Activated CD8-positive, alpha-beta T cell treated with anti-CD3 and anti-CD28 coated beads for 36 hours (primary cell): ENCODE measurements around the gene KCNAB1. TPM values are rescaled to one million over a fixed set of nuclear protein-coding genes. Genes with fewer than 3 reads are reported as not detected.

Experiments used
- ATAC-seq: fragments of 200-7000 bp; cut with Tn5 transposase; one replicate; pipeline ENCODE4 v1.10.0; 2021; ENCODE audit warnings: mild to moderate bottlenecking, moderate library complexity
- CTCF ChIA-PET: fragments of 350-600 bp; sonication (Branson Sonifier 250); formaldehyde crosslinking; loops from one replicate; lab custom pipeline; 2021; ENCODE audit warnings: antibody characterized with exemption; lab: Charles Lee
- POLR2A ChIA-PET: fragments of 350-600 bp; sonication (Branson Sonifier 250); formaldehyde crosslinking; loops from one replicate; lab custom pipeline; 2021; ENCODE audit warnings: antibody characterized with exemption; lab: Charles Lee
- DNase-seq: peaks from one replicate; pipeline ENCODE4 v3.0.0-alpha.2; 2020
- H3K27ac Mint-ChIP-seq: one replicate; pipeline ENCODE4 v1.8.0; 2021; ENCODE audit warnings: mild to moderate bottlenecking, mixed read lengths
- H3K27me3 Mint-ChIP-seq: one replicate; pipeline ENCODE4 v1.8.0; 2021; ENCODE audit warnings: mixed read lengths
- H3K36me3 Mint-ChIP-seq: one replicate; pipeline ENCODE4 v1.8.0; 2021; ENCODE audit warnings: low read depth, mixed read lengths
- H3K4me1 Mint-ChIP-seq: one replicate; pipeline ENCODE4 v1.8.0; 2021; ENCODE audit warnings: low read depth, mixed read lengths
- H3K4me3 Mint-ChIP-seq: one replicate; pipeline ENCODE4 v1.8.0; 2021; ENCODE audit warnings: mild to moderate bottlenecking, moderate library complexity, mixed read lengths
- H3K9me3 Mint-ChIP-seq: one replicate; pipeline ENCODE4 v1.8.0; 2021; ENCODE audit warnings: mixed read lengths
- intact Hi-C: fragments of 100-400 bp; cut with micrococcal nuclease; formaldehyde crosslinking; loops from one replicate; pipeline ENCODE4 v1.10.0; 2022
- total RNA-seq, 2 experiments: library from RNA; stranded (reverse); gene quantifications; one replicate each; pipeline ENCODE4 v1.2.3, GENCODE V29; 2021
- TF ChIP-seq, protein P1 (sequence below): fragments of 200-600 bp; IDR thresholded peaks from one replicate; pipeline ENCODE4 v1.8.0; 2022; ENCODE audit warnings: antibody characterized with exemption, mild to moderate bottlenecking

KCNAB1 gene
- total RNA-seq, 2 experiments from 2014 or later: not detected

DNA sequence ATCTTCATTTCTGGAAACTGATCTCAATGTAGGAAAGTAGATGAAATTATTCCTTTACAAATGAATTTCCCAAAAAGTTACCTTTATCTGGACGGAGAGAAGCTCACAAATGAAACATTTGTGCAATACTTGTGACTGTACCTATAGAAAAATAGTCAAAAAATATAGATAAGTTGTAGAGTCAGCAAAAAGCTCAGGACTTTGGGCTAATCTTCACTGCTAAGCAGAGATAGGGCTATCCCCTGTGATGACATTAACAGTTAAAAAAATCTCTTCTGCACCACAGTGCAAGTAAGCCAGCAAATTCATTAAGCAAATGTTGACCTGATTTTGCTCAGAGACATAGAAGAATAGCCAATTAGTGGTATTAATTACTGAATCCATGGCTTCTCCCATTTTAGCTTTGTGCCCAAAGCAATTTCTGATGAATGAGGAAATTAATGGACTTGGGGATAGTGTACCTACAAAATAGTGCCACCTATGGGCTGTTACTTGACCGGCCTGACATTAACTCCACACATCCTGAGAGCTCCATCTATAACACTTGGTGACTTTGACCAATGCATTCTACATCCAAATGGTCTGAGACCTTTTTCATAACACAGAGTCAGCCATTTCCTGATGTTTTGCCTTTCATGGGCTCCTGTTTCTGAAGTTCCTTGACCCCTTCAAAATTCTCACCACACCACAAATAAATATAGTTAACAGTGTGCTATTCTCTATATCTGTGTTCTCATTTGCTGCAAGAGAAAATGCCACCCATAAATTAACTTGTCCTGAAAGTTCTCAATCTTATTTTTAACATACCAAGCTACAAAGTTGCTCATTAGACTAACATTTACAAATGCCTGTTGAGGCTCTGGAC is 329.6 kb downstream of the KCNAB1 start:
- intact Hi-C loops: loop anchor here (5.0 kb wide), 1 partner anchor 57 kb away; no protein-coding TSS in a partner anchor
- H3K27ac Mint-ChIP-seq: no peak overlapping the region
- no peaks in the 10 kb centered on the region for H3K9me3 Mint-ChIP-seq
- H3K27me3 Mint-ChIP-seq: peaks cover 3% of the 10 kb centered on the region
- H3K36me3 Mint-ChIP-seq: no peaks in the 10 kb centered on the region
- H3K4me3 Mint-ChIP-seq: no peak overlapping the region
- POLR2A ChIA-PET: interaction anchor here (1.4 kb wide), 1 partner anchor 15 kb away, joined by 4 read pairs; no protein-coding TSS in a partner anchor
- ATAC-seq (no peak), DNase-seq (peak; percentile 8)
- H3K4me1 Mint-ChIP-seq: no peaks in the 10 kb centered on the region
- TF ChIP-seq, protein P1, sequence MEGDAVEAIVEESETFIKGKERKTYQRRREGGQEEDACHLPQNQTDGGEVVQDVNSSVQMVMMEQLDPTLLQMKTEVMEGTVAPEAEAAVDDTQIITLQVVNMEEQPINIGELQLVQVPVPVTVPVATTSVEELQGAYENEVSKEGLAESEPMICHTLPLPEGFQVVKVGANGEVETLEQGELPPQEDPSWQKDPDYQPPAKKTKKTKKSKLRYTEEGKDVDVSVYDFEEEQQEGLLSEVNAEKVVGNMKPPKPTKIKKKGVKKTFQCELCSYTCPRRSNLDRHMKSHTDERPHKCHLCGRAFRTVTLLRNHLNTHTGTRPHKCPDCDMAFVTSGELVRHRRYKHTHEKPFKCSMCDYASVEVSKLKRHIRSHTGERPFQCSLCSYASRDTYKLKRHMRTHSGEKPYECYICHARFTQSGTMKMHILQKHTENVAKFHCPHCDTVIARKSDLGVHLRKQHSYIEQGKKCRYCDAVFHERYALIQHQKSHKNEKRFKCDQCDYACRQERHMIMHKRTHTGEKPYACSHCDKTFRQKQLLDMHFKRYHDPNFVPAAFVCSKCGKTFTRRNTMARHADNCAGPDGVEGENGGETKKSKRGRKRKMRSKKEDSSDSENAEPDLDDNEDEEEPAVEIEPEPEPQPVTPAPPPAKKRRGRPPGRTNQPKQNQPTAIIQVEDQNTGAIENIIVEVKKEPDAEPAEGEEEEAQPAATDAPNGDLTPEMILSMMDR: peak; percentile 63
- CTCF ChIA-PET: interaction anchor here (0.9 to 3.1 kb wide), 18 partner anchors 9 to 300 kb away, joined by 3 to 51 read pairs (median 5); no protein-coding TSS in a partner anchor

GRCh38 chr3:156455839-156456238 is 335.5 kb downstream of the KCNAB1 start:
- TF ChIP-seq, protein P1: no peak
- intact Hi-C loops: no loop called here
- CTCF ChIA-PET: interaction anchor here (0.9 kb wide), 1 partner anchor 297 kb away, joined by 3 read pairs; no protein-coding TSS in a partner anchor
- ATAC-seq (no peak), DNase-seq (no peak)
- no peak overlapping the region for H3K27ac Mint-ChIP-seq
- POLR2A ChIA-PET: no interaction called here
- no peak overlapping the region for H3K4me3 Mint-ChIP-seq
- H3K27me3 Mint-ChIP-seq: peaks cover 3% of the 10 kb centered on the region
- no peaks in the 10 kb centered on the region for H3K36me3 Mint-ChIP-seq
- no peaks in the 10 kb centered on the region for H3K9me3 Mint-ChIP-seq
- no peaks in the 10 kb centered on the region for H3K4me1 Mint-ChIP-seq

DNA sequence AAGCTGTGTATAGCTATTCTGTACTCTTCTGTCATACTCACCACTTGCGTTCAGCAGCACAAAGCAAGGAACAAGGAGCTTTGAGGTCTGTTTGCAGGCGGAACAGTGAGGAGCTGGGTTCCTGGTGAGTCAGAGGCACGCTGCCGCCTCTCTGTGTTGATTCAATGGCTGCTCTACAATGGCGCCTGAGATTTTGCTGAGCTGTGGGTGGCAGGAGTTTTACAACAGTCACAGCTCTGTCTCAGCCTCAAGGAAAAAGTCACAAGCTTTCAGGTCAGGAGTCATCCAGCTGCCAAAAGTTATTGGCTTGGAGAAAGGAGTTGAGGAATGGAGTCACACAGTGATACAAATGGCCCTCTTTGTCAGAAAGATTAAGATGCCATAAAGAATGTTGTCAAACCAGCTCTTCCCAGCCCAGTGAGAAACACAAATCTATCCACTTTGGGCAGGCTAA is 336.4 kb downstream of the KCNAB1 start:
- DNase-seq (no peak), ATAC-seq (no peak)
- Mint-ChIP-seq H3K27ac (no peak overlapping the region), H3K36me3 (no peaks in the 10 kb centered on the region), H3K27me3 (no peaks in the 10 kb centered on the region), H3K4me1 (no peaks in the 10 kb centered on the region), H3K4me3 (no peak overlapping the region), H3K9me3 (no peaks in the 10 kb centered on the region)
- intact Hi-C loops: no loop called here
- ChIA-PET POLR2A (no interaction called here), CTCF (interaction anchor here (0.9 kb wide), 1 partner anchor 298 kb away, joined by 3 read pairs; no protein-coding TSS in a partner anchor)
- TF ChIP-seq, protein P1: no peak

- intact Hi-C loops: no loop called here
- Mint-ChIP-seq H3K27ac (no peak overlapping the region), H3K9me3 (no peaks in the 10 kb centered on the region), H3K4me1 (no peaks in the 10 kb centered on the region), H3K4me3 (no peak overlapping the region), H3K27me3 (no peaks in the 10 kb centered on the region), H3K36me3 (no peaks in the 10 kb centered on the region)
- TF ChIP-seq, protein P1: no peak
- DNase-seq (no peak), ATAC-seq (no peak)
- CTCF ChIA-PET: interaction anchor here (0.7 to 2.6 kb wide), 2 partner anchors 10 to 55 kb away, joined by 3 to 12 read pairs; no protein-coding TSS in a partner anchor
- POLR2A ChIA-PET: no interaction called here
These were observed 339.1 kb downstream of the KCNAB1 start for GRCh38 chr3:156459434-156459833.

DNA sequence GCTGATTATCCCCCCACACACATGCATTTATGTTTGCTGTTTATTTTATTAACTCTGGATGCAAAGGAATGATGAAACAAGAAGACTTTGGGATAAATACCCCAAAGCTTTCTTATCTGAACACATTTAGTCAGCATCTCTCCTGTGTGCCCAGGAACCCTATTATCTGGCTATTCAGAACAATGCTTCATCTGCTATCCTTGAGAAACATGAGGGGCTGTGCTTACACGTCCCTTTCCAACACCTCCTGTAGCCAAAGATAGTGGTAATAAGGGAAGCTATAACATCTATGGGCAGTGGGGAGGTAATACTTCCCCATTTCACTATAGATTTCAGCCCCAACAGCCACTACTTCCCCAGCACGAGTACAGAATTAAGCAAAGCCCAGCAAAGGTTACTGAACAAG is 339.8 kb downstream of the KCNAB1 start:
- Mint-ChIP-seq H3K27ac (no peak overlapping the region), H3K27me3 (no peaks in the 10 kb centered on the region), H3K36me3 (no peaks in the 10 kb centered on the region), H3K4me3 (no peak overlapping the region), H3K9me3 (no peaks in the 10 kb centered on the region), H3K4me1 (no peaks in the 10 kb centered on the region)
- DNase-seq (no peak), ATAC-seq (no peak)
- POLR2A ChIA-PET: no interaction called here
- TF ChIP-seq, protein P1: no peak
- CTCF ChIA-PET: interaction anchor here (0.7 to 2.6 kb wide), 2 partner anchors 11 to 54 kb away, joined by 3 to 12 read pairs; no protein-coding TSS in a partner anchor
- intact Hi-C loops: no loop called here
